Activated naive CD8-positive, alpha-beta T cell treated with anti-CD3 and anti-CD28 coated beads, Interleukin-2, amount 50 U/mL, for 24 hours (primary cell): ENCODE data around the gene GRK1.
"Not testable (repeated sequence)": the region's sequence is repeated elsewhere in the genome, so short reads cannot be mapped to it uniquely, and the experiment has no call there.

ENCODE experiments used
- ATAC-seq: fragments of 150-1000 bp; cut with Tn5 transposase; one replicate; pipeline ENCODE4 v1.10.0; 2021
- DNase-seq: peaks from one replicate; pipeline ENCODE4 v3.0.0; 2021
- H3K27ac Mint-ChIP-seq: one replicate; pipeline ENCODE4 v1.8.0; 2021; ENCODE audit warnings: mild to moderate bottlenecking, mixed read lengths
- H3K27me3 Mint-ChIP-seq: one replicate; pipeline ENCODE4 v1.8.0; 2021; ENCODE audit warnings: mixed read lengths
- H3K36me3 Mint-ChIP-seq: one replicate; pipeline ENCODE4 v1.8.0; 2021; ENCODE audit warnings: low read depth, mixed read lengths
- H3K4me1 Mint-ChIP-seq: one replicate; pipeline ENCODE4 v1.8.0; 2021; ENCODE audit warnings: mixed read lengths
- H3K4me3 Mint-ChIP-seq: one replicate; pipeline ENCODE4 v1.8.0; 2021; ENCODE audit warnings: mild to moderate bottlenecking, moderate library complexity, mixed read lengths
- H3K9me3 Mint-ChIP-seq: one replicate; pipeline ENCODE4 v1.8.0; 2021; ENCODE audit warnings: mixed read lengths

Gene GRK1

DNA sequence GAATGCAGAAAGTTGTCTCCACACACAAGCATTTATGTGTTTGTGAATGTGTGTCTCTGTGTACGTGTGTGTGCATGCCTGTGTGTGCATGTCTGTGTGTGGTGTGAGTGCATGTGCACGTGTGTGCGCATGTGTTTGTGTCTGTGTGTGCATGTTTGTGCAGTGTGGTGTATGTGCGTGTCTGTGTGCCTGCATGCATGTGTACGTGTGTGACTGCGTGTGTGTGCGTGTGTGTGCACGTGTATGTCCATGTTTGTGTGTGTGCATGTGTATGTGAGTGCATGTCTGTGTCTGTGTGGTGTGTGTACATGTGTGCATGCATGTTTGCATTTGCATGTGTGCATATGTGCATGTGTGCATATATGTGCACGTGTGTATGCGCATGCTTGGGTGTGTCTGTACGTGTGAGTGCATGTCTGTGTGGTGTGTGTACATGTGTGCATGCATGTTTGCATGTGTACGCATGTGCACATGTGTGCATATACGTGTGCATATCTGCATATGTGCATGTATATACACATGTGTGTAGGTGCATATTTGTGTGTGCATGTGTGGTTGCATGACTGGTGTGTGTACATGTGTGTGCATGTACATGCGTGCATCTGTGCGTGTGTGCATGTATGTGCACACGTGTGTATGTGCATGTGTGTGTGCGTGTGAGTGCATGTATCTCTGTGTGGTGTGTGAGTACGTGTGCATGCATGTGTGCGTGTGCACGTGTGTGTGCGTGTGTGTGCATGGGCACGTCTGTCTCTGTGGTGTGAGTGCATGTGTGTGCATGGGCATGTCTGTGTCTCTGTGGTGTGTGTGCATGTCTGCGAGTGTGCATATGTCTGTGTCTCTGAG is 83.8 kb downstream of the GRK1 start:
- no peak for DNase-seq
- no peaks in the 10 kb centered on the region for H3K4me1 Mint-ChIP-seq
- H3K27ac Mint-ChIP-seq = no peak overlapping the region
- no peak overlapping the region for H3K4me3 Mint-ChIP-seq
- H3K9me3 Mint-ChIP-seq = peaks cover 11% of the 10 kb centered on the region
- H3K27me3 Mint-ChIP-seq = peaks cover 7% of the 10 kb centered on the region
- no peak for ATAC-seq
- no peaks in the 10 kb centered on the region for H3K36me3 Mint-ChIP-seq

DNA sequence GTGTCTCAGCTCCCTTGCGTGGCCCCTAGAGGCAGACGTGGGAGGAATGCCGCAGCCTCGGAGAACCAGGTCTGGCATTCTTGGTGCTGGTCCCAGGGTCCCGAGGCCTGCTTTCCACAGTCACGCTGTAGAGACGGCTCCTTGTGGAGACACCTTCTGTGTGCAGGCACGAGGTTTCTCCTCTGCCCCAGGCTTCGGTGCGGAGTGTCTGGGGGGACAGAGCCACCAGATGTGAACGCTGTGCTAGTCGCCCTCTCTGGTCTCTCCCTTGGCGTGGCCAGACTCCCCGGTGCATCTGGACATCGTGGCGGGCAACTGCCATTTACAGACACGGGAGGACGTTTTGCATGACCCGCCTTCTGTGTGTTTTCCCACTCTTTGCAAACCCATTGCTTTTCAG is 84.5 kb downstream of the GRK1 start:
- Mint-ChIP-seq H3K4me1 (no peaks in the 10 kb centered on the region), H3K36me3 (no peaks in the 10 kb centered on the region), H3K9me3 (peaks cover 11% of the 10 kb centered on the region), H3K27ac (no peak overlapping the region), H3K4me3 (no peak overlapping the region), H3K27me3 (peaks cover 7% of the 10 kb centered on the region)
- ATAC-seq (no peak), DNase-seq (no peak)

GRCh38 chr13:113752211-113752986 is 85.4 kb downstream of the GRK1 start:
- not testable (repeated sequence) for ATAC-seq, H3K4me3 Mint-ChIP-seq, H3K4me1 Mint-ChIP-seq, H3K36me3 Mint-ChIP-seq, DNase-seq, H3K27ac Mint-ChIP-seq
- Mint-ChIP-seq H3K27me3 (peaks cover 12% of the 10 kb centered on the region), H3K9me3 (peaks cover 11% of the 10 kb centered on the region)

DNA sequence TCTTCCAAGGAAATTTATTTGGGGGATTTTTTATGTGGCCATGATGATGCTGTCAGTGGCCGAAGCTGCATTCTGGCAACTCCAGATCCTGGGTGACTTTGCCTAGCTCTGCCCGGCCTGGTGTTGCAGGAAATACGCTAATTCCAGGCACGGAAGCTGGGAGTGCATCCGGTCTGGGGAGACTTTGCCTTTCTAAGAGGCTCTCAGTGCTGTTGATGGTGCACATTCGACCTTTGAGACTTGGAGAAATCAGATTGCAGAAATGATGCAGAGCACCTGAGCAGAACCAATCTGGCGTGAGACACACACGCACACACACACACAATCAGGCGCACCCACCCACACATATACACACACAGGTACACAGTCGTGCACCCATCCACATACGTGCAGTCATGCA is 86.2 kb downstream of the GRK1 start:
- ATAC-seq = no peak
- H3K27me3 Mint-ChIP-seq = peaks cover 17% of the 10 kb centered on the region
- H3K4me1 Mint-ChIP-seq = peaks cover 4% of the 10 kb centered on the region
- no peak for DNase-seq
- H3K27ac Mint-ChIP-seq = no peak overlapping the region
- no peak overlapping the region for H3K4me3 Mint-ChIP-seq
- no peaks in the 10 kb centered on the region for H3K36me3 Mint-ChIP-seq
- peaks cover 11% of the 10 kb centered on the region for H3K9me3 Mint-ChIP-seq

DNA sequence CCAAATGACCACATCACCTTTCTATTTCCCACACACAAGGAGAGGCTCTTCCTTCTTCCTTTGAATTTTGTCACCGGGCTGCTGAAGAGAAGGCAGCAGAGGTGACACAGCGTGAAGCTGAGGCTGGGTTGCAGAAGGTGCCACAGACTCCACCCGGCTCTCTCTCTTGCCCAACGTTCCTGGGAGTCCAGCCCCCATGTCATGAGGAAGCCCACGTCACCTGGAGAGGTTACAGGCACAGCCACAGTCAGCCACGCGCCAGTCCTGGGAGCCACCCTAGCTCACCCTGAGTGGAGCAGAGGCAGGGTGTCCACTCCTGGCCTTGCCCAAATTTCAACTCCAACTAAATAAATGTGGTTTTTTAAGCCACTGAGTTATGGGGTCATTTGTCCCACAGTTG is 87.2 kb downstream of the GRK1 start:
- no peak overlapping the region for H3K4me3 Mint-ChIP-seq
- H3K27ac Mint-ChIP-seq = no peak overlapping the region
- peaks cover 11% of the 10 kb centered on the region for H3K9me3 Mint-ChIP-seq
- DNase-seq = no peak
- ATAC-seq = no peak
- peaks cover 8% of the 10 kb centered on the region for H3K4me1 Mint-ChIP-seq
- H3K27me3 Mint-ChIP-seq = peaks cover 22% of the 10 kb centered on the region
- H3K36me3 Mint-ChIP-seq = no peaks in the 10 kb centered on the region

DNA sequence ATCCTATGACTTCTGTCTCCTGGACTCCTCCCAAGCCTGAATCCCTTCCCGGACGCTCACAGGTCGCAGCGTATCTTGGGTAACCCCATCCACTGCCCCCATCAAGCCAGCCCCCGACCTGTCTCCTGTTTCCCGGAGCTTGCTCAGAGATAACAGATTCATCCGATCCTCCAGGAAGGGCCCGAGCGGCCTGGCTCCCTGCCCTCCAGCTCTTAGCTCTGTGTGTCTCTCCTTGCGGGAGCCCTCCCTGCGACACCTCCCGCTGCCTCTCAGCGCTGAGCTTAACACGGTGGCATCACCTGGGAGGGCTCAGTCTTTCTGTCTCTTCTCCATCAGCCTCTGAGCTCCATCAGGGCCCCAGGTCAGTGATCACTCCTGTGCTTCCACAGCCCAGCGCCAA is 87.7 kb downstream of the GRK1 start:
- DNase-seq = no peak
- H3K36me3 Mint-ChIP-seq = no peaks in the 10 kb centered on the region

DNA sequence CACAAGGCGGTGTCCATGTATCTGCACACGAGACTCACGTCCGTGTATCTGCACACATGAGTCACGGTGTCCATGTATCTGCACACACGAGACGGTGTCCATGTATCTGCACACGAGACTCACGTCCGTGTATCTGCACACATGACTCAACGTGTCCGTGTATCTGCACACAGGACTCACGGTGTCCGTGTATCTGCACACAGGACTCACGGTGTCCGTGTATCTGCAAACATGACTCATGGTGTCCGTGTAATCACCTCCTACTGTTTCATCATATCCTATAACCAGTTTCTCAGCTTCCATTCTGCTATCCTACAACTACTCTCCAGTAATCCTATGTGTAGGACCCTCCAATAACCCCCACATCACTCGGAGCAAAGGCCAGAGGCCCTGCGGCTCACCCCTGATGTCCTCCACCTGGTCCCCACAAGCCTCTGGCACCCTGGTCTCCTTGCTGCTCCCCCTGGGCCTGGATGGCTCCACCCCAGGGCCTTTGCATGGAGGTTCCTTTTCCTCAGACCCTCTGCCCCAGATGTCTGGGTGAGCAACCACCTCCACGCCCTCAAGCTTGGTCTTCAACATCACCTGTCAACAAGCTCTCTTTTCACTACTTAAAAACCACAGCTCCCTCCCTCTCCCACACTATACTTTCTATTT is 89.5 kb downstream of the GRK1 start:
- Mint-ChIP-seq H3K4me3 (no peak overlapping the region), H3K9me3 (no peaks in the 10 kb centered on the region), H3K36me3 (no peaks in the 10 kb centered on the region), H3K4me1 (peaks cover 14% of the 10 kb centered on the region), H3K27me3 (peaks cover 44% of the 10 kb centered on the region), H3K27ac (no peak overlapping the region)
- DNase-seq = no peak
- ATAC-seq = no peak

More for the DNA sequence above, 87.7 kb downstream of the GRK1 start:
- no peak overlapping the region for H3K27ac Mint-ChIP-seq
- peaks cover 26% of the 10 kb centered on the region for H3K27me3 Mint-ChIP-seq
- H3K4me3 Mint-ChIP-seq = no peak overlapping the region
- peaks cover 12% of the 10 kb centered on the region for H3K4me1 Mint-ChIP-seq
- no peak for ATAC-seq
- peaks cover 11% of the 10 kb centered on the region for H3K9me3 Mint-ChIP-seq

DNA sequence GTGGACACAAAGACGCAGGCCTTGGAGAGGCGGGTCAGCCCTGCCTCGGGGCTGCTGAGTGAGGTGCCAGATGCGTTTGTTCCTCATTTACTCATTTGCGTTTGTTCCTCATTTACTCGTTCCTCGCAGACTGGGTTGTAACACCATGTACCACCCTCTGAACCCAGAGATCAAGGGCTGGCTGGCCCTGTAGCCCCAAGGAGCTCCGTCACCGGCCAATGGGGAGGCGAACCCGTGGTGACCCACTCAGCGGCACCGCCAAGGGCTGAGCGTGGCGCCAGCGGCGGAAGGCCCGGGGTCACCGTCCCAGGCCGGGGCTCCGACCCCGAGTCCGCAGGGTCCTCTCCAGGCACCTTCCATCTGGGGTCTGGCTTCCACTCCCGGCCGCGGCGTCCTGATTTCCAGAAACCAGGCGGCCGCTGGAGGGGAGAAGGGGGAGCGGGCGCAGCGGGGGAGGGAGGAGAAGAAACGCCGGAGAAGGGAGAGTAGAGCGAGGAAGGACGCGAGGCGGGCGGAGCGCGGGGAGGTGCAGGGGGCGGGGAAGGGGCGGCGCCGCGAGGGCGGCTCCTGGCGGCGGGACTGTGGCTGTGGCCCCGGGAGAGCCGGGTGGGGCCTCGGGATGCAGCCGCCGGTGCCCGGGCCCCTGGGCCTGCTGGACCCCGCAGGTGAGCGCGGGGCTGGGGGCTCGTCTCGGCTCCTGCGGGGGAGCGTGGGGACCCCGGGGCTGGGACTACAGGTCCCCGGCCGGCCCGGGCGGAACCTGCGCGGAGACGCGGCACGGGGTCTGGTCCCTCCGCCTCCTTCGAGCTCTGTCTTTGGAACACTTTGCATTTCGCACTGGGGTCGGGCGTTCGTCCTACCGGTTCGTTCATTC is 91.9 kb downstream of the GRK1 start, which contains the start of gene TMEM255B:
TSS of gene TMEM255B (plus strand) at position 576 of the 874 bp plus-strand sequence. CDS start at position 620, 44 bp downstream.
- H3K4me1 Mint-ChIP-seq = peaks cover 14% of the 10 kb centered on the region
- H3K27ac Mint-ChIP-seq = no peak within 1 kb of the TSS
- ATAC-seq (peak; percentile 92), DNase-seq (peak; percentile 83)
- peak within 1 kb of the TSS; percentile 83 for H3K4me3 Mint-ChIP-seq
- H3K27me3 Mint-ChIP-seq = peaks cover 67% of the 10 kb centered on the region
- H3K9me3 Mint-ChIP-seq = no peaks in the 10 kb centered on the region
- no peaks in the 10 kb centered on the region for H3K36me3 Mint-ChIP-seq

GRCh38 chr13:113759525-113760137 is 92.6 kb downstream of the GRK1 start:
- Mint-ChIP-seq H3K27ac (no peak overlapping the region), H3K9me3 (no peaks in the 10 kb centered on the region), H3K4me1 (peaks cover 14% of the 10 kb centered on the region), H3K36me3 (no peaks in the 10 kb centered on the region), H3K27me3 (peaks cover 67% of the 10 kb centered on the region), H3K4me3 (peak overlapping the region; percentile 83)
- DNase-seq = no peak
- no peak for ATAC-seq

DNA sequence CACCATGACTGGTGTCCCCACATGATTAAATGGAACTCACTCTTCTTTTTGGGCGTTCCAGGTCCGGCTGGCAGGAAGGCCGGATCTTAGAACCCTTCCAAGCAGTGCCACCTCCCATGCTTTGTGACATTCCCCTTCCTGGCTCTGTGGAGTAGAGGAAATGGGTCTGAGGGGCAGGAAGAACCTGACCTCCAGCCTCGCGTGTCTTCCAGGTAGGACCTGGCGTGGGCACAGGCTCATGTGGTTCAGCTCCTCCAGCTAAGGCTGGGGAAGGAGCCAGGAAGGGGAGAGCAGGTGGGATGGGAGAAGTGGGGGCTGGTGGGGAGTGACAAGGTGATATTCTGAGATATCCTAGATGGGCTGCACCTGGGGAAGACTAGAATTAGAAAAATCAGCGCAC is 94.1 kb downstream of the GRK1 start:
- no peak overlapping the region for H3K4me3 Mint-ChIP-seq
- ATAC-seq = no peak
- H3K36me3 Mint-ChIP-seq = no peaks in the 10 kb centered on the region
- no peaks in the 10 kb centered on the region for H3K9me3 Mint-ChIP-seq
- peaks cover 66% of the 10 kb centered on the region for H3K27me3 Mint-ChIP-seq
- DNase-seq = no peak
- H3K27ac Mint-ChIP-seq = no peak overlapping the region
- peaks cover 14% of the 10 kb centered on the region for H3K4me1 Mint-ChIP-seq

DNA sequence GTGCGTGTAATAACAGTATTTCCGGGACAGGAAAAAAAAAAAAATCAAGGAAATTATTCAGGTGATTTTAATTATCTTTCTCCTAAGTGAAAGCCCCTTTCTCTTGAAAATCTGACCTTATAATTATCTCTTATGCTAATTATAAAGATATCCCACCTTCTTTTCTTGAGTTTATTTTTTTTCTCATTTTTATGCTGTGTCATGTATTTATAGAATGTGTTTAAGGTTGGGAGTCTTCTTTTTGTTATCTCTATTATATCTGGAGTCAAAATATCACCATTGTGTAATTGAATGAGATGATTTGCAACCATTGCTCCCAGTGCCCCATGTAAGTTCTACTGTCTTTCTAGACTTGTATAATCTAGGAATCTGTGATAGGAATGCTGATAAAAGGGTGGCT is 95.1 kb downstream of the GRK1 start:
- ATAC-seq (no peak), DNase-seq (no peak)
- Mint-ChIP-seq H3K4me3 (no peak overlapping the region), H3K36me3 (no peaks in the 10 kb centered on the region), H3K27ac (no peak overlapping the region), H3K4me1 (peaks cover 9% of the 10 kb centered on the region), H3K9me3 (no peaks in the 10 kb centered on the region), H3K27me3 (peaks cover 63% of the 10 kb centered on the region)

GRCh38 chr13:113762538-113762937 is 95.5 kb downstream of the GRK1 start:
- Mint-ChIP-seq H3K4me3 (no peak overlapping the region), H3K36me3 (no peaks in the 10 kb centered on the region)
- no peak for ATAC-seq

GRCh38 chr13:113763254-113763653 is 96.2 kb downstream of the GRK1 start:
- Mint-ChIP-seq H3K36me3 (no peaks in the 10 kb centered on the region), H3K4me3 (no peak overlapping the region), H3K27me3 (peaks cover 55% of the 10 kb centered on the region), H3K4me1 (peaks cover 9% of the 10 kb centered on the region), H3K27ac (no peak overlapping the region), H3K9me3 (no peaks in the 10 kb centered on the region)
- no peak for ATAC-seq
- no peak for DNase-seq

More at GRCh38 chr13:113762538-113762937, 95.5 kb downstream of the GRK1 start:
- Mint-ChIP-seq H3K9me3 (no peaks in the 10 kb centered on the region), H3K27ac (no peak overlapping the region), H3K27me3 (peaks cover 61% of the 10 kb centered on the region), H3K4me1 (peaks cover 9% of the 10 kb centered on the region)
- no peak for DNase-seq
